Esophagus muscularis mucosa (tissue), 4 donors: ENCODE results near the gene AMOTL2. TPM values are rescaled to one million over a fixed set of nuclear protein-coding genes. Genes with fewer than 3 reads are reported as not detected.
A peak's percentile ranks its signal among the peaks of the same experiment; 100 is the strongest.

ENCODE experiments used
- DNase-seq: peaks from one replicate; pipeline ENCODE4 v3.0.0-alpha.2; 2017; ENCODE audit errors: extremely low spot score
- H3K27ac ChIP-seq, 4 donors: fragments of 200-600 bp; sonication (generic); replicated peaks in 1 of 4; 1 replicate in 3 of 4; 2 replicates in 1 of 4; pipeline ENCODE4 v1.5.1; 2016 to 2019; ENCODE audit warnings: mild to moderate bottlenecking in 1 of 4
- H3K27me3 ChIP-seq, 4 donors: fragments of 200-600 bp; sonication (generic); one replicate each; pipeline versions ENCODE4 v1.5.1 to v1.6.0; 2016 to 2019
- H3K36me3 ChIP-seq, 4 donors: fragments of 200-600 bp; sonication (generic); one replicate each; pipeline ENCODE4 v1.5.1; 2016 to 2019
- H3K4me1 ChIP-seq, 4 donors: fragments of 200-600 bp; sonication (generic); one replicate each; pipeline ENCODE4 v1.5.1; 2016 to 2019
- H3K4me3 ChIP-seq, 4 donors: fragments of 200-600 bp; sonication (generic); 1 replicate in 2 of 4; 2 replicates in 2 of 4; pipeline ENCODE4 v1.5.1; 2016 to 2019; ENCODE audit warnings: mild to moderate bottlenecking in 4 of 4, moderate library complexity in 1 of 4
- H3K9me3 ChIP-seq, 4 donors: fragments of 200-600 bp; sonication (generic); 1 replicate in 3 of 4; 2 replicates in 1 of 4; pipeline ENCODE4 v1.5.1; 2016 to 2019
- EP300 ChIP-seq: sonication (generic); formaldehyde crosslinking; IDR thresholded peaks from one replicate; pipeline ENCODE4 v1.6.1; 2017; ENCODE audit warnings: antibody characterized with exemption
- POLR2A ChIP-seq: fragments of 450-650 bp; IDR thresholded peaks from one replicate; pipeline ENCODE4 v1.6.1; 2017; ENCODE audit warnings: antibody characterized with exemption, moderate library complexity, mild to moderate bottlenecking, low read depth
- POLR2AphosphoS5 ChIP-seq, 2 donors: sonication (generic); formaldehyde crosslinking; IDR thresholded peaks; one replicate each; pipeline ENCODE4 v1.6.1; 2017; ENCODE audit warnings: antibody characterized with exemption in 2 of 2
- WGBS: methylation state at CpG from one replicate; pipeline ENCODE4 v1.1.5; 2018; 5-methylcytosine and 5-hydroxymethylcytosine counted together
- intact Hi-C: fragments of 100-400 bp; cut with DNase I; formaldehyde crosslinking; loops from one replicate; pipeline ENCODE4 v1.15.1; 2023
- total RNA-seq, 4 donors: library from RNA; depleted of rRNA; stranded (reverse); fragments of >200 nt; gene quantifications; one replicate each; pipeline versions ENCODE4 v1.1.0 to v1.2.1, GENCODE V29; 2016
- TF ChIP-seq, protein P1 (sequence below), 3 experiments: fragments of 200-600 bp in 2 of 3; fragments of 450-650 bp in 1 of 3; sonication (generic) in 2 of 3; IDR thresholded peaks; one replicate each; pipeline ENCODE4 v1.5.1; 2017 to 2019; ENCODE audit warnings: antibody characterized with exemption in 3 of 3, mild to moderate bottlenecking in 2 of 3, moderate library complexity in 1 of 3

AMOTL2 gene
- total RNA-seq, 4 donors from 2014 or later: 111 to 313 (median 155) TPM

DNA sequence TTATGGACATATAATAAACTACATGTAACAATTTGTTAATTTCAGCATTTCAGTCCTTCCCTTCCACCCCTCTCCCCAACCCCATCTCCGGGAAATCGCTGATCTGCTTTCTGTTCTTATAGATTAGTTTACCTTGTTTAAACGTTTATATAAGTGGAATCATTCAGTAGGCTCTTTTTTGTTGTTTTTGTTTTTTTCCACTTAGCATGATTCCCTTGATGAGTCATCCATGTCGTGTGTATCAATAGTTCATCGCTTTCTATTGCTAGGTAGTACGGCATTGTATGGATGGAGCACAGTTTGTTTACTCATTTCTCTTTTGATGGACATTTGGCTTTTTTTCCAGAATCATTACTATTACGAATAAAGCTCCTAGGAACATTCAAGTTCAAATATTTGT, 23.5 kb upstream of the AMOTL2 start:
- Histone ChIP-seq H3K27ac (no peak overlapping the region), H3K27me3 (no peaks in the 10 kb centered on the region), H3K4me3 (no peak overlapping the region), H3K36me3 (no peaks in the 10 kb centered on the region), H3K9me3 (peaks cover 0 to 10% (median 5%) of the 10 kb centered on the region in 4 donors), H3K4me1 (peaks cover 10 to 20% (median 19%) of the 10 kb centered on the region in 4 donors)
- intact Hi-C loops: no loop called here
- WGBS: 91% methylated on average over 7 of the region's 7 CpGs
- no peak for TF ChIP-seq POLR2A
- TF ChIP-seq, protein P1, sequence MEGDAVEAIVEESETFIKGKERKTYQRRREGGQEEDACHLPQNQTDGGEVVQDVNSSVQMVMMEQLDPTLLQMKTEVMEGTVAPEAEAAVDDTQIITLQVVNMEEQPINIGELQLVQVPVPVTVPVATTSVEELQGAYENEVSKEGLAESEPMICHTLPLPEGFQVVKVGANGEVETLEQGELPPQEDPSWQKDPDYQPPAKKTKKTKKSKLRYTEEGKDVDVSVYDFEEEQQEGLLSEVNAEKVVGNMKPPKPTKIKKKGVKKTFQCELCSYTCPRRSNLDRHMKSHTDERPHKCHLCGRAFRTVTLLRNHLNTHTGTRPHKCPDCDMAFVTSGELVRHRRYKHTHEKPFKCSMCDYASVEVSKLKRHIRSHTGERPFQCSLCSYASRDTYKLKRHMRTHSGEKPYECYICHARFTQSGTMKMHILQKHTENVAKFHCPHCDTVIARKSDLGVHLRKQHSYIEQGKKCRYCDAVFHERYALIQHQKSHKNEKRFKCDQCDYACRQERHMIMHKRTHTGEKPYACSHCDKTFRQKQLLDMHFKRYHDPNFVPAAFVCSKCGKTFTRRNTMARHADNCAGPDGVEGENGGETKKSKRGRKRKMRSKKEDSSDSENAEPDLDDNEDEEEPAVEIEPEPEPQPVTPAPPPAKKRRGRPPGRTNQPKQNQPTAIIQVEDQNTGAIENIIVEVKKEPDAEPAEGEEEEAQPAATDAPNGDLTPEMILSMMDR (IDR thresholded peaks at IDR 0.05): no peak
- no peak for DNase-seq

DNA sequence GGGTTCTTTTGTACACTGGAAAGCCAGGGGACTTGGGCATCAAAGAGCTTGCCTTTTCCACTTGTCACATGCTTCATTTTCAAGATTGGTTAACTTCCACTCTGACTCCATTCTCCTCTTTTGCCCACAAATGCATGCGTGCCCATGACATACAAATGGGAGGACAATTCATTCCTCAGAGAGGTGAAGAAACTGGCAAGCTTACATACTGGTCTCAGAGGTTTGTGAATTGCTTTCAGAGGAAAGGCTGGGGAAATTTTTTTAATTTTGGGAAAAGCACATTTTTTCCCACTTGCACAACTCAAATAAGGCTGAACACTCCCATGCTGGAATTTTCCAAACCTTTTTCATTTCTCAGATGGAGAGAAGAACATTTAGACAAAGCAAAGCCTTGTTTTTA, 20.9 kb upstream of the AMOTL2 start:
- H3K4me1 ChIP-seq: peaks cover 19 to 30% (median 29%) of the 10 kb centered on the region in 4 donors
- WGBS: 93% methylated on average over 1 of the region's 1 CpG
- H3K27me3 ChIP-seq: no peaks in the 10 kb centered on the region
- TF ChIP-seq EP300: no peak
- TF ChIP-seq, protein P1 (IDR thresholded peaks at IDR 0.05): no peak
- TF ChIP-seq POLR2AphosphoS5 (IDR thresholded peaks at IDR 0.05): no peak
- no peak for TF ChIP-seq POLR2A
- peak overlapping the region in 1 of 4 donors; percentile 28 for H3K27ac ChIP-seq
- H3K36me3 ChIP-seq: no peaks in the 10 kb centered on the region
- peaks cover 0 to under 1% (median 0%) of the 10 kb centered on the region in 4 donors for H3K9me3 ChIP-seq
- H3K4me3 ChIP-seq: no peak overlapping the region
- DNase-seq: no peak
- intact Hi-C loops: no loop called here

DNA sequence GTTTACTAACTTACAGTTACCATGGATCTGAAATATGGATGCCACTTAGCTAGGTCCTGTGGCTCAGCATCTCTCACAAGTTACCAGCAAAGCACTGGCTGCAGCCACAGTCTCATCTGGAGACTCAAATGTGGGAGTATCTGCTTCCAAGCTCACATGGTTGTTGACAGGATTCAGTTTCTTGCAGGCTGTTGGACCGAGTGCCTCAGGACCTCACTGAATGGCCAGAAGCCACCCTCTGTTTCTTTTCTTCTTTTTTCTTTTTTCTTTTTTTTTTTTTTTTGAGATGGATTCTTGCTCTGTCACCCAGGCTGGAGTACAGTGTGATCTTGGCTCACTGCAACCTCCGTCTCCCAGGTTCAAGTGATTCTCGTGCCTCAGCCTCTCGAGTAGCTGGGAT, 20.1 kb upstream of the AMOTL2 start:
- Histone ChIP-seq H3K4me1 (peaks cover 19 to 33% (median 31%) of the 10 kb centered on the region in 4 donors), H3K27me3 (no peaks in the 10 kb centered on the region), H3K4me3 (no peak overlapping the region), H3K9me3 (peaks cover 0 to 4% (median 0%) of the 10 kb centered on the region in 4 donors), H3K27ac (no peak overlapping the region), H3K36me3 (no peaks in the 10 kb centered on the region)
- TF ChIP-seq EP300 (no peak), POLR2AphosphoS5 (IDR thresholded peaks at IDR 0.05) (no peak), POLR2A (no peak)
- TF ChIP-seq, protein P1 (IDR thresholded peaks at IDR 0.05): no peak
- intact Hi-C loops: no loop called here
- WGBS: 84% methylated on average over 4 of the region's 4 CpGs
- DNase-seq: no peak

DNA sequence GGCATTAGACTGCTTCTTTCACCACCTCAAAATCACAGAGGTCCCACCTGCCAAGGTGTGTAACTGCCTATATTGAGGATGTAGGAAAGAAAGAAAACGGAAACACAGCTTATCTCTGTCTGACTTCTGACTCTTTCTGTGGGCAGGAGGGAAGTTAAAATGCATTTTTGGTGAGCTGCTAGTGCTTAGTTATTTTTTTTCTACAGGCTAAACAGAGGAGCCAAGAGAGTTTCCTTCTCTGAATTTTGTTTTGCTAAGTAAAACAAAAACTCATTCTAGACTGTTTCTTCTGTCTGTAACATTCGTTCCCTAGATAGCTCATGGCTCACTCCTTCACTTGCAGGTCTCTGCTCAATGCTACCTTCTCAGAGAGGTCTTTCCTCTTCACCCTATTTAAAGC, 18.8 kb upstream of the AMOTL2 start:
- TF ChIP-seq POLR2A: no peak
- H3K9me3 ChIP-seq: peaks cover 0 to 4% (median 0%) of the 10 kb centered on the region in 4 donors
- H3K4me3 ChIP-seq: no peak overlapping the region
- peaks cover 19 to 42% (median 40%) of the 10 kb centered on the region in 4 donors for H3K4me1 ChIP-seq
- H3K27ac ChIP-seq: peak overlapping the region; percentile 35 to 70 (median 49)
- DNase-seq: no peak
- no peaks in the 10 kb centered on the region for H3K36me3 ChIP-seq
- no peaks in the 10 kb centered on the region for H3K27me3 ChIP-seq
- intact Hi-C loops: no loop called here
- WGBS: 43% methylated on average over 2 of the region's 2 CpGs

DNA sequence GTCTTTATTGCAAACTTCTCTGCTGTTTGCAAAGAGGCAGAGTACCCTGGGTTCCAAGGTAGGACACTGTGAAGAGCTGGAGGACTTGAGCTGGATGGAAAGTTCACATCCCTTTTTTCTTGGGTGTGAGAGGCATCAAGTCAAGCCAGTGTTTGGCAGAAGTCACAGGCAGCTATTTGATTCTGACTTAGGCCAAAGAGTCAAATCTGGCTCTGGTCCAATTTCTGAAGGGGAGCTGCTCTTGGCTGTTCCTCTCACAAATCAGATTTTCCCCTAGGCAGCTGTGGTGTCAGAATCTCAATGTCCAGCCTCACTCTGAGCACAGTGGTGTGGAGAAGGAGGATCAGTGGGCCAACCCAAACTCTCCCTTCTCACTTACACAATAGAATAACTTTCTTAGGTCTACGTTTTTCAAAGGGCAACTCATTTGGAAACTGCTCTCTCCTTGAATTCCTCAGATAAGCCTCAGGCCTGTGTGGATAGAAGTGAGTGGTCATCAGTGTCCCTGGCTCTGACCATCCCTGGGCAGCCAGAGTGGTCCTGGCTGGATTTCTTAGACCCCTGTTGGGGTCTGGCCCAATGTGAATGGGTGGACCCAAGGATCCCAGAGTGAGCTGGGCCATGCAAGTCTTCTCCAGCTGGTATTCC, 18.2 kb upstream of the AMOTL2 start:
- 11% methylated on average over 1 of the region's 1 CpG for whole genome bisulfite sequencing
- intact Hi-C loops: no loop called here
- H3K27me3 ChIP-seq: no peaks in the 10 kb centered on the region
- DNase-seq: no peak
- peak overlapping the region; percentile 35 to 70 (median 49) for H3K27ac ChIP-seq
- H3K4me1 ChIP-seq: peaks cover 19 to 42% (median 40%) of the 10 kb centered on the region in 4 donors
- no peaks in the 10 kb centered on the region for H3K36me3 ChIP-seq
- TF ChIP-seq, protein P1 (IDR thresholded peaks at IDR 0.05): no peak
- no peak for TF ChIP-seq EP300
- TF ChIP-seq POLR2AphosphoS5 (IDR thresholded peaks at IDR 0.05): peak in 1 of 2 donors; percentile 21
- TF ChIP-seq POLR2A: no peak
- peaks cover 0 to 4% (median 0%) of the 10 kb centered on the region in 4 donors for H3K9me3 ChIP-seq
- no peak overlapping the region for H3K4me3 ChIP-seq
